HepG2 (cell line): ENCODE measurements around the gene STRN4. TPM values are rescaled to one million over a fixed set of nuclear protein-coding genes. Genes with fewer than 3 reads are reported as not detected.
A peak's percentile ranks its signal among the peaks of the same experiment; 100 is the strongest.

ENCODE experiments used
- CHCHD3 ChIP-seq: sonication (generic); formaldehyde crosslinking; IDR thresholded peaks from 2 replicates; pipeline ENCODE4 v1.8.0; 2022; ENCODE audit warnings: mild to moderate bottlenecking, missing genetic modification reagents, moderate library complexity
- MED8 ChIP-seq: sonication (generic); formaldehyde crosslinking; IDR thresholded peaks from 2 replicates; pipeline ENCODE4 v1.8.1; 2023; ENCODE audit warnings: mild to moderate bottlenecking, missing genetic modification reagents; ENCODE audit not compliant: insufficient replicate concordance
- NCOA5 ChIP-seq: sonication (generic); formaldehyde crosslinking; IDR thresholded peaks from 2 replicates; pipeline ENCODE4 v1.4.0; 2020; ENCODE audit warnings: missing genetic modification reagents
- NFRKB ChIP-seq: fragments of 450-650 bp; IDR thresholded peaks from 2 replicates; pipeline ENCODE4 v1.6.1; 2017
- RCOR2 ChIP-seq: IDR thresholded peaks from 2 replicates; pipeline ENCODE4 v1.6.1; 2016; ENCODE audit warnings: missing biosample characterization, missing genetic modification reagents
- SNAI1 ChIP-seq: sonication (generic); formaldehyde crosslinking; IDR thresholded peaks from 2 replicates; pipeline ENCODE4 v1.5.0; 2020; ENCODE audit warnings: mild to moderate bottlenecking, missing genetic modification reagents, borderline replicate concordance
- TBX2 ChIP-seq: sonication (generic); formaldehyde crosslinking; IDR thresholded peaks from 2 replicates; pipeline ENCODE4 v1.5.0; 2020; ENCODE audit warnings: missing genetic modification reagents, mild to moderate bottlenecking, borderline replicate concordance
- ZFP36L1 ChIP-seq: sonication (generic); formaldehyde crosslinking; IDR thresholded peaks from 2 replicates; pipeline ENCODE4 v1.8.0; 2022; ENCODE audit warnings: mild to moderate bottlenecking, missing genetic modification reagents, moderate library complexity
- ZFX ChIP-seq: sonication (generic); formaldehyde crosslinking; IDR thresholded peaks from 2 replicates; pipeline ENCODE4 v1.4.0; 2020; ENCODE audit warnings: mild to moderate bottlenecking, low read depth, missing genetic modification reagents, moderate library complexity
- ZNF101 ChIP-seq: sonication (generic); formaldehyde crosslinking; IDR thresholded peaks from 2 replicates; pipeline ENCODE4 v1.4.0; 2020; ENCODE audit warnings: mild to moderate bottlenecking, low read depth, missing genetic modification reagents, borderline replicate concordance
- ZNF232 ChIP-seq: sonication (generic); formaldehyde crosslinking; IDR thresholded peaks from 2 replicates; pipeline ENCODE4 v1.4.0; 2020; ENCODE audit warnings: missing genetic modification reagents, borderline replicate concordance
- ZNF335 ChIP-seq: sonication (generic); formaldehyde crosslinking; IDR thresholded peaks from 2 replicates; pipeline ENCODE4 v1.4.0; 2020; ENCODE audit warnings: missing genetic modification reagents
- ZNF441 ChIP-seq: sonication (generic); formaldehyde crosslinking; IDR thresholded peaks from 2 replicates; pipeline ENCODE4 v1.7.0; 2021; ENCODE audit warnings: missing genetic modification reagents, borderline replicate concordance
- ZNF724P ChIP-seq: sonication (generic); formaldehyde crosslinking; IDR thresholded peaks from 2 replicates; pipeline ENCODE4 v1.8.0; 2022; ENCODE audit warnings: missing genetic modification reagents, borderline replicate concordance
- ZNF790 ChIP-seq: sonication (generic); formaldehyde crosslinking; IDR thresholded peaks from 2 replicates; pipeline ENCODE4 v1.8.0; 2022; ENCODE audit warnings: missing genetic modification reagents, mild to moderate bottlenecking, borderline replicate concordance
- polyA plus RNA-seq, 8 experiments: library from polyadenylated mRNA; depleted of rRNA in 3 of 8; stranded (reverse) in 7 of 8; unstranded in 1 of 8; fragments of >200 nt; fragmentation: Illumina TruSeq in 4 of 8; extraction: Trizol in 4 of 8; gene quantifications; 2 replicates each; pipeline versions ENCODE4 v1.2.1 to v1.2.3, GENCODE V29; 2011 to 2016; ENCODE audit warnings: low read depth in 4 of 8, missing spikeins in 1 of 8, mixed read lengths in 1 of 8; ENCODE audit not compliant: insufficient read depth in 1 of 8
- total RNA-seq, 5 experiments: library from RNA; depleted of rRNA; stranded (reverse); fragments of >200 nt; fragmentation: Illumina TruSeq; extraction: Trizol; gene quantifications; 2 replicates each; pipeline ENCODE4 v1.2.3, GENCODE V29; 2016; ENCODE audit warnings: low read depth in 1 of 5
- TF ChIP-seq, protein P1 (sequence below): sonication (generic); formaldehyde crosslinking; IDR thresholded peaks from 2 replicates; pipeline ENCODE4 v1.4.0; 2020; ENCODE audit warnings: missing genetic modification reagents, mild to moderate bottlenecking, borderline replicate concordance
- TF ChIP-seq, protein P2 (sequence below): sonication (generic); formaldehyde crosslinking; IDR thresholded peaks from 2 replicates; pipeline ENCODE4 v1.4.0; 2020; ENCODE audit warnings: missing genetic modification reagents
- TF ChIP-seq, protein P3 (sequence below): sonication (generic); formaldehyde crosslinking; IDR thresholded peaks from 2 replicates; pipeline ENCODE4 v1.4.0; 2020; ENCODE audit warnings: mild to moderate bottlenecking, missing genetic modification reagents
- TF ChIP-seq, protein P4 (sequence below): fragments of 450-650 bp; IDR thresholded peaks from 2 replicates; pipeline ENCODE4 v1.6.1; 2016
- TF ChIP-seq, protein P5 (sequence below): sonication (generic); formaldehyde crosslinking; IDR thresholded peaks from 2 replicates; pipeline ENCODE4 v1.5.0; 2020; ENCODE audit warnings: mild to moderate bottlenecking, missing genetic modification reagents, borderline replicate concordance
- TF ChIP-seq, protein P6 (sequence below): sonication (generic); formaldehyde crosslinking; IDR thresholded peaks from 2 replicates; pipeline ENCODE4 v1.8.0; 2023; ENCODE audit warnings: mild to moderate bottlenecking, missing genetic modification reagents

The STRN4 gene
- total and polyA plus RNA-seq, 2 of the 13 experiments (the other 11 are each of a cell fraction or from before 2014, with no cell fraction given), result 43.1 to 57.3 TPM

DNA sequence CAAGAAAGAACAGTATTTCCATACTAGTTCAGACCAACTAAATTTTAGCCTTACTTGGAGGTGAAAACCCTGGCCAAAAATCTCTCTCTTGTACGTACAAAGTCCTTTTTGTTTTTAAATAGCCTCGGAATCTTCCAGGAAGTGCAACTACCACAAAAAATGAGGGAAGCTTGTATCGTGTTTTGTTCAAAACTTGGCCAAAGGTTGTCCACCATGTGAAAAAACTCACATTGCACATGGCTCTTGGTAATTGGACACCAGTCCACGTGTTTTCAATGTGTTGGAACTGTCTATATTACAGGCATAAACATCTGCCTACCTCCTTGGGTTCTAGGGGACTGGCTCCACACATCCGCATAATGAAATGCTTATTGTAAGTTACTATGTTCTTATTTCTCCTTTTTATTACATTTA, 15.2 kb upstream of the STRN4 start (continued):
- peak; percentile 58; the same call in 1 of the 2 replicates for TF ChIP-seq ZNF790 (CRISPR knock-in tag)
- TF ChIP-seq CHCHD3 (CRISPR knock-in tag), result no peak
- TF ChIP-seq, protein P1, sequence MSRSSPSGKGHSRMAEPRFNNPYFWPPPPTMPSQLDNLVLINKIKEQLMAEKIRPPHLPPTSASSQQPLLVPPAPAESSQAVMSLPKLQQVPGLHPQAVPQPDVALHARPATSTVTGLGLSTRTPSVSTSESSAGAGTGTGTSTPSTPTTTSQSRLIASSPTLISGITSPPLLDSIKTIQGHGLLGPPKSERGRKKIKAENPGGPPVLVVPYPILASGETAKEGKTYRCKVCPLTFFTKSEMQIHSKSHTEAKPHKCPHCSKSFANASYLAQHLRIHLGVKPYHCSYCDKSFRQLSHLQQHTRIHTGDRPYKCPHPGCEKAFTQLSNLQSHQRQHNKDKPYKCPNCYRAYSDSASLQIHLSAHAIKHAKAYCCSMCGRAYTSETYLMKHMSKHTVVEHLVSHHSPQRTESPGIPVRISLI, result peak; percentile 53; the same call in 1 of the 2 replicates
- peak; percentile 92 for TF ChIP-seq ZNF232 (CRISPR knock-in tag)
- TF ChIP-seq, protein P2, sequence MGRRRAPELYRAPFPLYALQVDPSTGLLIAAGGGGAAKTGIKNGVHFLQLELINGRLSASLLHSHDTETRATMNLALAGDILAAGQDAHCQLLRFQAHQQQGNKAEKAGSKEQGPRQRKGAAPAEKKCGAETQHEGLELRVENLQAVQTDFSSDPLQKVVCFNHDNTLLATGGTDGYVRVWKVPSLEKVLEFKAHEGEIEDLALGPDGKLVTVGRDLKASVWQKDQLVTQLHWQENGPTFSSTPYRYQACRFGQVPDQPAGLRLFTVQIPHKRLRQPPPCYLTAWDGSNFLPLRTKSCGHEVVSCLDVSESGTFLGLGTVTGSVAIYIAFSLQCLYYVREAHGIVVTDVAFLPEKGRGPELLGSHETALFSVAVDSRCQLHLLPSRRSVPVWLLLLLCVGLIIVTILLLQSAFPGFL (CRISPR knock-in tag), result no peak
- TF ChIP-seq, protein P3, sequence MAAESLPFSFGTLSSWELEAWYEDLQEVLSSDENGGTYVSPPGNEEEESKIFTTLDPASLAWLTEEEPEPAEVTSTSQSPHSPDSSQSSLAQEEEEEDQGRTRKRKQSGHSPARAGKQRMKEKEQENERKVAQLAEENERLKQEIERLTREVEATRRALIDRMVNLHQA (CRISPR knock-in tag), result no peak
- TF ChIP-seq ZNF101 (CRISPR knock-in tag), result no peak
- peak; percentile 80; the same call in 1 of the 2 replicates for TF ChIP-seq ZFP36L1
- TF ChIP-seq MED8 (CRISPR knock-in tag), result no peak
- TF ChIP-seq NFRKB, result no peak
- peak; percentile 82; the same call in 1 of the 2 replicates for TF ChIP-seq ZNF441 (CRISPR knock-in tag)
- no peak; the same call in 1 of the 2 replicates for TF ChIP-seq TBX2 (CRISPR knock-in tag)
- no peak for TF ChIP-seq SNAI1 (CRISPR knock-in tag)
- TF ChIP-seq, protein P4, sequence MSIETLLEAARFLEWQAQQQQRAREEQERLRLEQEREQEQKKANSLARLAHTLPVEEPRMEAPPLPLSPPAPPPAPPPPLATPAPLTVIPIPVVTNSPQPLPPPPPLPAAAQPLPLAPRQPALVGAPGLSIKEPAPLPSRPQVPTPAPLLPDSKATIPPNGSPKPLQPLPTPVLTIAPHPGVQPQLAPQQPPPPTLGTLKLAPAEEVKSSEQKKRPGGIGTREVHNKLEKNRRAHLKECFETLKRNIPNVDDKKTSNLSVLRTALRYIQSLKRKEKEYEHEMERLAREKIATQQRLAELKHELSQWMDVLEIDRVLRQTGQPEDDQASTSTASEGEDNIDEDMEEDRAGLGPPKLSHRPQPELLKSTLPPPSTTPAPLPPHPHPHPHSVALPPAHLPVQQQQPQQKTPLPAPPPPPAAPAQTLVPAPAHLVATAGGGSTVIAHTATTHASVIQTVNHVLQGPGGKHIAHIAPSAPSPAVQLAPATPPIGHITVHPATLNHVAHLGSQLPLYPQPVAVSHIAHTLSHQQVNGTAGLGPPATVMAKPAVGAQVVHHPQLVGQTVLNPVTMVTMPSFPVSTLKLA, result peak; percentile 95
- no peak for TF ChIP-seq ZFX (CRISPR knock-in tag)
- no peak for TF ChIP-seq ZNF335
- no peak for TF ChIP-seq NCOA5 (CRISPR knock-in tag)
- TF ChIP-seq ZNF724P (CRISPR knock-in tag), result 0 out of 2 replicates have a peak, but pooled peaks have one; percentile 30
- TF ChIP-seq, protein P5, sequence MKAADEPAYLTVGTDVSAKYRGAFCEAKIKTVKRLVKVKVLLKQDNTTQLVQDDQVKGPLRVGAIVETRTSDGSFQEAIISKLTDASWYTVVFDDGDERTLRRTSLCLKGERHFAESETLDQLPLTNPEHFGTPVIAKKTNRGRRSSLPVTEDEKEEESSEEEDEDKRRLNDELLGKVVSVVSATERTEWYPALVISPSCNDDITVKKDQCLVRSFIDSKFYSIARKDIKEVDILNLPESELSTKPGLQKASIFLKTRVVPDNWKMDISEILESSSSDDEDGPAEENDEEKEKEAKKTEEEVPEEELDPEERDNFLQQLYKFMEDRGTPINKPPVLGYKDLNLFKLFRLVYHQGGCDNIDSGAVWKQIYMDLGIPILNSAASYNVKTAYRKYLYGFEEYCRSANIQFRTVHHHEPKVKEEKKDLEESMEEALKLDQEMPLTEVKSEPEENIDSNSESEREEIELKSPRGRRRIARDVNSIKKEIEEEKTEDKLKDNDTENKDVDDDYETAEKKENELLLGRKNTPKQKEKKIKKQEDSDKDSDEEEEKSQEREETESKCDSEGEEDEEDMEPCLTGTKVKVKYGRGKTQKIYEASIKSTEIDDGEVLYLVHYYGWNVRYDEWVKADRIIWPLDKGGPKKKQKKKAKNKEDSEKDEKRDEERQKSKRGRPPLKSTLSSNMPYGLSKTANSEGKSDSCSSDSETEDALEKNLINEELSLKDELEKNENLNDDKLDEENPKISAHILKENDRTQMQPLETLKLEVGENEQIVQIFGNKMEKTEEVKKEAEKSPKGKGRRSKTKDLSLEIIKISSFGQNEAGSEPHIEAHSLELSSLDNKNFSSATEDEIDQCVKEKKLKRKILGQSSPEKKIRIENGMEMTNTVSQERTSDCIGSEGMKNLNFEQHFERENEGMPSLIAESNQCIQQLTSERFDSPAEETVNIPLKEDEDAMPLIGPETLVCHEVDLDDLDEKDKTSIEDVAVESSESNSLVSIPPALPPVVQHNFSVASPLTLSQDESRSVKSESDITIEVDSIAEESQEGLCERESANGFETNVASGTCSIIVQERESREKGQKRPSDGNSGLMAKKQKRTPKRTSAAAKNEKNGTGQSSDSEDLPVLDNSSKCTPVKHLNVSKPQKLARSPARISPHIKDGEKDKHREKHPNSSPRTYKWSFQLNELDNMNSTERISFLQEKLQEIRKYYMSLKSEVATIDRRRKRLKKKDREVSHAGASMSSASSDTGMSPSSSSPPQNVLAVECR (CRISPR knock-in tag), result peak; percentile 26; the same call in 1 of the 2 replicates
- TF ChIP-seq, protein P6, sequence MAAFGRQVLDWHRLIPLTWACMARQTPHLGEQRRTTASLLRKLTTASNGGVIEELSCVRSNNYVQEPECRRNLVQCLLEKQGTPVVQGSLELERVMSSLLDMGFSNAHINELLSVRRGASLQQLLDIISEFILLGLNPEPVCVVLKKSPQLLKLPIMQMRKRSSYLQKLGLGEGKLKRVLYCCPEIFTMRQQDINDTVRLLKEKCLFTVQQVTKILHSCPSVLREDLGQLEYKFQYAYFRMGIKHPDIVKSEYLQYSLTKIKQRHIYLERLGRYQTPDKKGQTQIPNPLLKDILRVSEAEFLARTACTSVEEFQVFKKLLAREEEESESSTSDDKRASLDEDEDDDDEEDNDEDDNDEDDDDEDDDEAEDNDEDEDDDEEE (CRISPR knock-in tag), result 0 out of 2 replicates have a peak, but pooled peaks have one; percentile 69
- no peak for TF ChIP-seq RCOR2 (CRISPR knock-in tag)
